GM18507 (cell line): ENCODE results near the gene DIAPH2.

Experiments used
- DNase-seq: peaks from one replicate; pipeline ENCODE4 v3.0.0; 2011; ENCODE audit warnings: low read depth; ENCODE audit not compliant: insufficient read length; ENCODE audit errors: extremely low spot score
- FAIRE-seq: peaks from 2 replicates; lab custom pipeline; 2011; peaks lifted over from hg19 to GRCh38; lab: Jason Lieb, UNC

Gene DIAPH2

DNA sequence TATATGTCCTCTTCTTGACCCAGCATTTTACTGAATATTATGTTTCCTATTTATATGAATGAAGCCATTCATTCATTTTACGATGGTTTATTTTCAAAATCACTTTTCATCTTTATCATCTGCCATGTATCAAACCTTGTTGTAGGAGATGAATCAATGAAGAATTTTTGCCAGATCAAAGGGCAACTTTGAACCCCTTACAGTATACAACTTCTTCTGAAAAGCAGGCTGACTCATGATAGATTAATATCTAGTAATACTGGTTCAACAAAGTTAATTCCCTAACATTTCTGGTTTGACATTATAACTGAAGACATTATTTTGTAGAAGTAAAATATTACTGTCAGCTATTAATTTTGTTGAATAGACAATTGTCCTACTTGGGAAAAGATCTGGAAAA lies 425.1 kb downstream of the DIAPH2 start:
- no peak for FAIRE-seq
- no peak for DNase-seq

DNA sequence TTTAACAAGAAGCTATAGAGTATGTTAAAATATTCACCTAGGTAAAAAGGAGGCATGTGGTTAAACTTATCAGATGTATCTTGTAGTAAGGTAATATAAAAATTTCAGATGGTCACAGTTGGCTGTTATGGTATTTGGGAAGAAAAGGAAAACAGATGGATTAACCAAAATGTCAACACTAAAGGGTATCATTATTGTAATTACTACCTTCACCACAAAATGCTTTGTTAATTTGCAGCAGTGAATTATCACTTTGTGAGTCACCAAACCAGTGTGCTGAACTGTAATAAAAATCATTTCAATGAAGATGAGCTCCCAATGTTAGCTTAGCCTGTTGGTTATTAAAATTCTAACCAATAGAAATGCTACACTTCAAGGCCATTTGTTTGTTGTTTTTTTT lies 432.9 kb downstream of the DIAPH2 start:
- DNase-seq = no peak
- no peak for FAIRE-seq

DNA sequence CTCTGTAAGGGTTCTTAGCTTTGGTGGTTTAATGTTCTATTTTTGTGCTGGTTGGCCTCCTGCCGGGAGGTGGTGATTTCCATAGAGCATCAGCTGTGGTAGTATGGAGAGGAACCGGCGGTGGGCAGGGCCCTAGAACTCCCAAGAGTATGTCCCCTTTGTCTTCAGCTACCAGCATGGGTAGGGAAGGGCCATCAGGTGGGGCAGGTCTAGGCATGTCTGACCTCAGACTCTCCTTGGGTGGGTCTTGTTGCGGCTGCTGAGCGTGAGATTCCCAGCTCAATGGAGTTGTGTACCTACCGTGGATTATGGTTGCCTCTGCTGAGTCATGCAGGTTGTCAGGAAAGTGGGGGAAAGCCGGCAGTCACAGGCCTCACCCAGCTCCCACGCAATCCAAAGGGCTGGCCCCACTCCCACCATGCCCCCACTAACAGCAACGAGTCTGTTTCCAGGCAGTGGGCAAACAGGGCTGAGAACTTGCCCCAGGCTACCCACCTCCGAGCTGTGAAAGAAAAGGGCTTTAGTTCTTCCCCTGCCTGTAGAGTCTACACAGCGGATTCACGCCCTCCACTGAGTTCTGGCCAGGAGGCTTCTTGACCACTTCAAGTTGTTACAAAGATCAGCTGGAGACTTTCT lies 434.9 kb downstream of the DIAPH2 start:
- FAIRE-seq (no peak), DNase-seq (no peak)

DNA sequence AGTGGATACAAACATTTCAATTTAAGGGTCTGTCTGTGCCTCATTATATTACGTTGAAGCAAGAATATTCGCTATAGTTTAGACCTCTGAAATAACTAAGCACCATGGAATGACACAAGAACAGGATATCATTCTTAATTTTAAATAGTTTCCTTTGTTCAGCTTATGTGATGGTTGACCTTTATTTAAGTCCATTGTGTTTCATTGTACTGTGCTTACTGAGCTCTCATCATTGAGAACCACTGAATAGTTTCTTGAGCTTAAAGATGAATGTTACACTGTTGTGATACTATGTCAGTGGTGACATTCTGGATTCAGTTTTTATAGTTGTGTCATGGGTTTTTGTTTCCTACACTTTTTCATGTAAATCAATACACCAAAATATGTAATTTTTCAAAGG lies 438.4 kb downstream of the DIAPH2 start:
- FAIRE-seq (no peak), DNase-seq (no peak)

DNA sequence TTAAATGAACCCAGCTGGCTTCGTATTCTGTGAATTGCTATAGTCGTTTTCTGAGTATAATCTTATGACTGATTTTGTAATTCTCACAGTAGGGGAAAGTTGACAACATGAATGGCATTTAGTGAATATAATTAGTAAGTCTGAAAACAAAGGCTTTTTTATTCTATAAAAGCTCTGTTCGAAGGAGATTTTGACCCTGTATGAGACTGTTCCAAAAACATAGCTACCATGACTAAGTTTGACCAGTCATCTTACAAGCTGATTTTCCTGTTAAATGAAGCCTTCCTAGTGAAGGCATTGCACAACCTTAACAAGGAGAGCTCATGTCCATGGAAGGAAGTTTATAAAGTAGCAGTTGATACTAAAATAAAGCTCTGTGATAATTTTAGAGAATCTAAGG lies 441.4 kb downstream of the DIAPH2 start:
- DNase-seq (no peak), FAIRE-seq (no peak)

DNA sequence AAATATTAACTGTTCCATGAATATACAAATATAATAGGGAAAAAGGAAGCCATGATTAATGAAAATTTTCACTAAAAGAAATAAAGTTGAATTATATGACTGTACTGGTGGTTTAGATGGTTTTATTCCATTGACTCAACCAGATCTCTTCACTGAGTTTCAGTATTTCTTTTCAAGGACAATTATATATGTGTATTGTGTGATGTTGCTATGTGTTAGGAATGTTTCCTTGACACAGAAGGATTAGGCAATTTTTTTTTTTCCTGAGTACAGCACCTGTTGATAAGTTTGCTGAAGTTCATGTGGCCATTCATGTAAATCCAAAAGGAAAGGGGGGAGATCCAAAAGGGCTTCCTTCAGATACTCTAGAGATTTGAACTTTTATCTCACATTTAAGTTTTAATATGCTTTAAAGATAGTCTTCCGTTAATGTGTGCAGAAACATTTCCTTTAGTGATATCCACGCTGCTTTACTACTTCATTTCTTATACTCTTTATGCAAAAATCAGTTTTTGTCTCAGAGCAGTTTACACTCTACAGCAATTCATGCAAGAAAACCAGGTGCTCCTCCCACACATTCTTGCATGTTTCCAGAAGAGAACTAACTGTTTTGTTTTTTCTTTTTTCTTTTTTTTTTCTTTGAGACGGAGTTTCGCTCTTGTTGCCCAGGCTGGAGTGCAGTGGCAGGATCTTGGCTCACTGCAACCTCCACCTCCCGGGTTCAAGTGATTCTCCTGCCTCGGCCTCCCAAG lies 448.2 kb downstream of the DIAPH2 start:
- FAIRE-seq (peak; percentile 66), DNase-seq (no peak)

DNA sequence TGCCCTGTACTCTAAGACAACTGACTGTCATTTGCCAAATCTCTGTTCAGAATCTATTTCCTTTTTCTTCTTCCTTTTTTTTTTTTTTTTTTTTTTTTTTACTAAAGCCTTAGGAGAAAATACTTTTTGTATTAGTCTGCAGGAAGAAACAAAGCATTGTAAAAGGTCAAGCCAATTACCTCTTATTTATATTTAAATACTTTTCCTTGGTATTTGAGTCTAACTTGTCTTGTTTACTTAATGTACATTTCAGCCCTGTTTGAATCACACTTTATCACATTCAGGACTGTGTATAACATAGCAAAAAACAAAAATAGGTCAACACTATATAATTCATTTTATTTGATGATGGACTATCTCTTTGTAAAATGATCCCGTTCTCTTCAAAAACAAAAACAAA lies 461.3 kb downstream of the DIAPH2 start:
- DNase-seq (no peak), FAIRE-seq (no peak)

DNA sequence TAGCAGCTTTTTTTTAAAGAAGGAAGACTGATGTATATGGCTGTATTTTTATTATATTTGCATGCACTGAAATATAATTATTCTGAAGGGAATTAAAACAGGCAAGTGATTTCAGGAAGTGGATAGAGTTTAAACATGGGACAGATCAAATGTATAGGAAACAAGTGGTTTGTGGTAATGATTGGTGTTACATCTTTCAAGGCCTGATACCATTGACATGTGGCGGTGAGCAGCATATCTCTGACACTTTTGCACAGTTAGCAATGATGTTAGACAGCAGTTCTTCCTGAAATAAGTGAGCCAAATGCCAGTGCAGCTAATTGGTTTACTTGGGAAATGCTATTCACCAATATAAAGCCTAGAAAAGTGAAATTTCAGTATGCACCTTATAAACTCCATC lies 471.2 kb downstream of the DIAPH2 start:
- FAIRE-seq (no peak), DNase-seq (no peak)

DNA sequence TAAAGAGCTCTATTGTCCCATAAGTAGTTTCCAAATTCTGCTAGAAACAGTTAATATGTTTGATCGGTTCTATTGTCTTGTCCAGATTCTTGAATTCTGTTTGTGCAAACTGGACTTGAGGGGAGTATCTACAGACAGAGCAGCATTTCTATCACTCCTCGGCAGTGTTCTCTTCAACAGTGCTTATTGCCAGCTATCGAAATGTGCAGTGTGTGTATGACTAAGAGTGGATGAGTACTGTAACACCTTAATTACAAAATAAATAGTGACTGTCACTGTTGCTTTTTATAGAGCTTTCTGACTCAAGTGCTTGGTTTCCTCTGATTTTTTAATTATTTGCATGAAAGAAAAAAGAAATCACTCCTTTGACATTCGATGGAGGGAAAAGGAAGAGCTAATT lies 473.6 kb downstream of the DIAPH2 start:
- FAIRE-seq (no peak), DNase-seq (no peak)

DNA sequence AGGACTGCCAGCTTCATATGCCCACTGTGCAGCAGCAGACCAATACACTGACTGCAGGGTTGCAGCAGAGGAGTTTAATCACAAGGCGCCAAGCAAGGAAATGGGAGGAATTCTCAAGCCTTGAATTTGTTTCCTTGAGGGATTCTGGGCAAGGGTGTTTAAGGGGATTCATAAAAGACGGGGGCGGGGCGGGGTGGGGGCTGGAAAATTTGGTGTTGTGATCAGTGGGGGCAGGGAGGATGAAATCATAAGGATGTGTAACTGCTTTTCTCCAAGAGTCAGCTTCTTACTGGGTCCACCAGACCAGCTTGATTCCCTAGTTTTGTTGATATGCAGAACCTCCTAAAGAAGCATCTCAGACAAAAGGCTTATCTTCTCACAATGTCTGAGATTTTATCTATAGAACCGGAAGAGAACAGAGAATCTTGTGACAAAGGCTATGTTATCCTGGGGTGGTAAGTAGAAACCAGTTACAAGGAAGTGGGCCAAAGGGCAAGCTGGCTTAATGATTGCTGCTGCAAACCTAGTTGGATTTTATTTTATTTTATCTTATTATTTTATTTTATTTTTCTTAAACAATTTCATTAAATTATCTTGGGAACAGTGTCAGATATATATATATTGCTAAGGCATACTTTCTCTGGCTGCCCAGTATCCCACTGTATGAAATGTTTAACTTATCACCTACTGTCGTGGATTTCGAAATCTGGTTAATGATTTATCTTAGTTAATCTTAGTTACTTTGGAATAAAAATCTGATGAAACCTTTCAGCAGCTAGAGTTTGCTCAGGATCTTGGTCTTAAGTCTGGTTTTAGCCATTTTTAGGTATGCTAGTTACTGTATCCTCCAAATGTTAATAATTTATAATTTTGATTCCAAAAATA lies 475.5 kb downstream of the DIAPH2 start:
- FAIRE-seq (no peak), DNase-seq (no peak)

DNA sequence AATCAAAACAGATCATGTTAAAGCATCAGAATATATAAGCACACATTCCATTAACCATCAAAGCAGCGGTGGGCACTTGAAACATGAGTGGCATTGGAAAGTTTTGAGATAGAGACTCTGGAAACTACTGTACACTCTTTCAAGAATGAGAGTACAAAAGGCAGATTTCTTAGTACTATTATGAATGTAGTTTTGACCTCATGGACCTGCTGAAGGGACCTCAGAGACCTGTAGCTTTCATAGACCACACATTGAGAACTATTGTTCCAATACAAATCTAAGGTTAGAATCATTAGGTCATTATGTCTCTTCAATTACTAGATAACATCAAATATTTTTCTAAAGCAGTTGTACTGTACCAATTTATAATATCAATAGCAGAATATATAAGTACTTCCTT lies 482.7 kb downstream of the DIAPH2 start:
- FAIRE-seq (no peak), DNase-seq (no peak)

DNA sequence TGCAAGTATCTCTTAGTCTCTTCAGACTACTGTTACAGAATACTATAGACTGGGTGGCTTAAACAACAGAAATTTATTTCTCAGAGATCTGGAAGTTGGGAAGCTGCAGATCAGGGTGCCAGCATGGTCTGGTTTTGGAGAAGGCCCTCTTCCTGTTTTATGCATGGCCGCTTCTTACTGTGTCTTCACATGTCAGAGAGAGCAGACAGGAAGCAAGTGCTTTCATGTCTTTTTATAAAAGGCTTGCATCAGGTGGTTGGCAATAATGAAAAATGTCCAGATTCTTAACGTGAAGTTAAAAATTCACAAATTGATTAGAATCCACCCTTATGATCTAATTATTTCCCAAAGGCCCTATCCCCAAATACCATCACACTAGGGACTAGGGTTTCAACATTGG lies 484.0 kb downstream of the DIAPH2 start:
- peak; percentile 78 for FAIRE-seq
- no peak for DNase-seq

DNA sequence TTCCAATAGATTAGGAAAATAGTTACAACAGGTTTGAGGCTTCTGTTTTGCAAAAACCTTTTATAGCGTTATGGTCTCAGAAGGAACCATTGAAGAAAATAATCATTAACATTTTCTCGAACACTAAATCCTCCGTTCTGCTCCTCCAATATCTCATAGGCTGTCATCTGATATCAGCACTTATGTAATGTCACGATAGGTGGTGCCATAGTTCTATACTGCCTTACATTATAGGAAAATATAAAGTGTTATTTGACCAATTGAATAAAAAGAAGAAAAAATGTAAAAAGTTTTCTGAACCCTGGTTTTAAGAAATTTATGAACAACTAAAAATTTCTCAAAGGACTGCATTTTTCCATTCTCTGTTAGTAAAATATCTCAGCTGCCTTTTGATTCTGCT lies 490.5 kb downstream of the DIAPH2 start:
- DNase-seq = no peak
- FAIRE-seq = no peak

DNA sequence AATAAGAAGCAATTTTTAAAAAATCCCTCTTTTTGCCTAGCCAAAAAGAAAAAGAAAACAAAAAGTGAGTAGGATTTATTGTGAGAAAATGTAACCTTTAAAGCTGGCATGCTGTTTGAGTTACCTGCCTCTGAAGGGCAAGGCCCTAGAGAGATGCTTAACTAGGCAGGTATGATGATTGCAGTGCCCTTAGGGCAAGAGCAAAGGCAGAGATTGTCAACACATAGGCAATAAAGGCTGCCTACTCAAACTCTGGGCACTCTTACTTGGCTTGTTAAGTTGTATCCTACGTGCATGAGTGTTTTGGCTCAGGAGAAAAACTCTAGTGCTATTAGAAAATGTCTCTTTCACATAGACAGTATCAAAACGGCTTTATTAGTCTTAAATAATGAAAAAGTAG lies 505.0 kb downstream of the DIAPH2 start:
- no peak for FAIRE-seq
- no peak for DNase-seq

DNA sequence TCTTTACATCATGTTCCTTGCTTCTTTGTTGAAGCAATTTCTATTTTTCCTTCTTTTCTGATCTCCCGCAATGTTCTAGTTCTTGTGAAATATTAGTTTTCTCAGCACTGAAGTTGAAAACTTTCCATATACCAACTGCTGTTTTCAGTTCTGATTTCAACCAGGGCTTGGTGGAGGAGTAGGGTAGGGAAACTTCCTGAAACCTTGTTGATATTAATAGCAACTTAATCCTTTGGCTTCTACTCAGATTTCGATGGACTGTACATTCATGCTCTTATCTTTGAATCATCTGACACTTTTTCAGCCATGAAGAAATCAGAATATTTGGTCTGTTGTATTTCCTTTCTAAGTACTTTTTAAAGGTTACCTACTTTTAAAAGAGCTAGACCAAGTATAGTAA lies 514.9 kb downstream of the DIAPH2 start:
- DNase-seq (no peak), FAIRE-seq (no peak)

DNA sequence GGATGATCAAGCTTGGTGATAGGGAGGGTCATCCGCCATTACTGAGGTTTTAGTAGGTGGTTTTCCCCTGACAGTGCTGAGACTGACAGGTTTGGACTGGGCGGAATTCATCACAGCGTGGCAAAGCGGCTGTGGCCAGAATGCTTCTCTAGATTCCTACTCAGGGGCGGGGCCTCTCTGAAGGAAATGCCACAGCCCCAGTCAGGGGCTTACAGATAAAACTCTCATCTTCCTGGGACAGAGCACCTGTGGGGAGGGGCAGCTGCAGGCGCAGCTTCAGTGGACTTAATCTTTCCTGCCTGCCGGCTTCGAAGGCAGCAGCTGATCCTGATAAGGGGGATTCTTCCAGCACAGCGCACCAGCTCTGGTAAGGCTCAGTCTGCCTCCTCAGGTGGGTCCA lies 515.8 kb downstream of the DIAPH2 start:
- DNase-seq (no peak), FAIRE-seq (no peak)

DNA sequence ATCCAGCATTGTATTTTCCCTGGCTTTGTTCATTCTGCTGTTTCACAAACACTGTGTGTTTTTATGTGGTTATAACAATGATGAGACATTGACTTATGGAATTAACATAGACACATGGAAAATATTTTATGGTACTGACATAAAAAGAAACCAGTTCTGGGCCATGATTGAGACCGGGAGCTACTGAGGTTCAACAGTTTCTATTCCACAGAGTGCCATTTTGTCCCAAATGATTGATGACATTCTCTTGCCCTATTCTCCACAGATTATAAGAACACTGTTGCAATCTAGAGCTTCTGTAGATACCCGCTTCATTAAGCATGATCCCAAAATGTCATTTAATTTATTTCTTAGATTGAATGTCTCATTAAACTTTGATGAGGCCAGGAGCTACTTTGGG lies 525.9 kb downstream of the DIAPH2 start:
- FAIRE-seq = no peak
- DNase-seq = no peak

DNA sequence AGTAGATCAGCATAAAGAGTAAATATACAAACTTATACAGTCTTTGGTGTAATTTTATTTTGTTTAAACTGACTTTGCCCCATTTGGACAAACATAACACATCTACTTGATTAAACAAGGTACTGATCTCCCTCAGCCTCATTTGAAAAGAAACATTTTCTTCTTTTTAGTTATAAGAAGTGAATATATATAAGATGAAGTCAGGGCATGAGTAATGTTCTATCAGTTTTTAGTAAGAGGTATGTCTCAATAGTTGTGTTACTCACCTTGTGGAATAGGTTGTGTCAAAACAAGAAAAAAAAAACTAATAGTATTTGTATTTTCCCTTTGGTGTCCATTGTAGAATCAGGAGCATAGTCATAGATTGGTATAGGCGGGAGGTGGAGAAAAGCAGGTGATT lies 526.4 kb downstream of the DIAPH2 start:
- DNase-seq = no peak
- FAIRE-seq = no peak

DNA sequence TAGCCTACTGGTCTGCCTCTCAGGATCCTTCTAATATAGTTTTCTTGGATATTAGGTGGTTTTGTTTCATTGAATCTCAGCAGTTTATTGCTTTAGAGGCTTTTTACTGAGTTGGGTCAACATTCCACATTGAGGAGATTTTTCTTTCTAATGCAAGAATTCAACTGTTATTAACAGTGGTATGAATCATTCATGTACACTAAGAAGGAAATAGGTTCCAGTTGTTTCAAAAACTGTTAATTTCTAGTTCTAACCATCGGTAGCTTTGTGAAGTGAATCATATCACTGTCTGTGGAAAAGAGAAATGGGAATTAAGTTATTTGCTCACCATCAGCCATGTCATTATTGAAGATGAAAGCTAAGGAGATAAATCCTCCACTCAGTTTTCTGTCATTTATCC lies 530.5 kb downstream of the DIAPH2 start:
- DNase-seq (no peak), FAIRE-seq (no peak)

DNA sequence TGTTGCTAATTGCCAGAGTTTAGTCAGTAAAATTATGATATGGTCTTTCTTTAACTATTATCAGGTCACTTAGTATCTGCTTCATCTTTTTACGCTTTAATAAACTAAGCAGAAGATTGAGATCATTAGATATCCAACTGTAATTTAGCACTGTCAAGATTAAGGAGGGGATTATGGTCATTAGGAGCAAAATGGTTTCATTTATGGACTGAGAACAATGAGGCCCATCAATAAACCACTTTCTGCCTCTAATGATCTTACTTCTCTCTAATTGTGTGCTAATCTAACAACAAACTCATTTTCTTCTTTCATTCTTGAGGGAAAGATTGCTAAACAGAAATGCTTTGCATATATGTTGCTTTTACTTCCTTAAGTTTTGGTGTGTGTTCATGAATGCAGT lies 539.5 kb downstream of the DIAPH2 start:
- FAIRE-seq = no peak
- DNase-seq = no peak

DNA sequence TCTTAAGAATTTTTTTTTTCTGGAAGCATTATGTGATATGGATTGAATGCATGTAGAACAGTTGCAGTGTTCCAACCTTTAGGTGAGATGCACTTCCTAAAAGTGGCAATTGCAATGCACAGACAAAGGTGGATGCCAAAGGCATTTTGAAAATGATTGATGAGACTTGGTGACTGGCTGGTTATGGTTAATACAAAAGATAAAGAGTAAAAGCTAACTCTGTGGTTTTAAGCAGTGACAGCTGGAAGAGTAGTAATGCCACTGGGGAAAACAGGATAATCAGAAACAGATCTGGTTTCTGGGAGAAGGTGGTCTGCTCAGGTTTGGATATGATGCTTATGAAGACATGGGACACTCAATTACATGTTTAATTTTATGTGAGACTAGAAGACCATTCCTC lies 544.7 kb downstream of the DIAPH2 start:
- DNase-seq (no peak), FAIRE-seq (no peak)
